ENCODE measurements around the gene MARK4.

DNA sequence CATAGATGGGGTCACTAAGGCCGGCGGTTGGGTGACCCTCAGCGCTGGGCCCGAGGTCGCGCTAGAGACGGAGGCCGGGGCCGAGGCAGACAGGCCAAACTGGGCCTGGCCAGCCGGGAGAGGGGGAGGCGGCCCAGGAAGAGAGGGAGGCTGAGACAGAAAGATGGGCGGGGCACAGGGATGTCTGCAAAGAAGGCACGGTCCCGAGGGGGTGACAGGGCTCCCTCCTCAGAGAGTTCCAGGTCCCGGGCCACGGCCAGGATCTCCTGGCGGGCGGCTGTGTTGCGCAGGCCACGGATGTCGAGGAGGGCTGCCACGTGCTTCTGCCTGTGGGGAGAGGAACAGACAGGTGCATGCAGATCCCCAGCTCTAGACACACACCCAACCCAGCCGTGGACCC lies 38.0 kb upstream of the MARK4 start:
- TF ChIP-seq CTCF (IDR thresholded peaks at IDR 0.05) (no peak), POLR2A (IDR thresholded peaks at IDR 0.05) (no peak)

All from lower leg skin (tissue), 3 donors.